Activated CD8-positive, alpha-beta memory T cell treated with anti-CD3 and anti-CD28 coated beads, Interleukin-2, amount 50 U/mL, for 1 hour (primary cell): ENCODE measurements around the gene KRTAP12-2.
"Not testable (repeated sequence)": the region's sequence is repeated elsewhere in the genome, so short reads cannot be mapped to it uniquely, and the experiment has no call there.

Source experiments
- DNase-seq: peaks from one replicate; pipeline ENCODE4 v3.0.0-alpha.2; 2020; ENCODE audit errors: extremely low read depth

Gene KRTAP12-2

DNA sequence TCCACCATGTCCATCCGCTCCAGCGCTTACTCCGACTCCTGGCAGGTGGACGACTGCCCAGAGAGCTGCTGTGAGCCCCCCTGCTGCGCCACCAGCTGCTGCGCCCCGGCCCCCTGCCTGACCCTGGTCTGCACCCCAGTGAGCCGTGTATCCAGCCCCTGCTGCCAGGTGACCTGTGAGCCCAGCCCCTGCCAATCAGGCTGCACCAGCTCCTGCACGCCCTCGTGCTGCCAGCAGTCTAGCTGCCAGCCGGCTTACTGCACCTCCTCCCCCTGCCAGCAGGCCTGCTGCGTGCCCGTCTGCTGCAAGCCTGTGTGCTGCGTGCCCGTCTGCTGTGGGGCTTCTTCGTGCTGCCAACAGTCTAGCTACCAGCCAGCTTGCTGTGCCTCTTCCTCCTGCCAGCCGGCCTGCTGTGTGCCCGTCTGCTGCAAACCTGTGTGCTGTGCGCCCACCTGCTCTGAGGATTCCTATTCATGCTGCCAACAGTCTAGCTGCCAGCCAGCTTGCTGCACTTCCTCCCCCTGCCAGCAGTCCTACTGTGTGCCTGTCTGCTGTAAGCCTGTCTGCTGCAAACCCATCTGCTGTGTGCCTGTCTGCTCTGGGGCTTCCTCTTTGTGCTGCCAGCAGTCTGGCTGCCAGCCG is 39.4 kb downstream of the KRTAP12-2 start:
- not testable (repeated sequence) for DNase-seq

DNA sequence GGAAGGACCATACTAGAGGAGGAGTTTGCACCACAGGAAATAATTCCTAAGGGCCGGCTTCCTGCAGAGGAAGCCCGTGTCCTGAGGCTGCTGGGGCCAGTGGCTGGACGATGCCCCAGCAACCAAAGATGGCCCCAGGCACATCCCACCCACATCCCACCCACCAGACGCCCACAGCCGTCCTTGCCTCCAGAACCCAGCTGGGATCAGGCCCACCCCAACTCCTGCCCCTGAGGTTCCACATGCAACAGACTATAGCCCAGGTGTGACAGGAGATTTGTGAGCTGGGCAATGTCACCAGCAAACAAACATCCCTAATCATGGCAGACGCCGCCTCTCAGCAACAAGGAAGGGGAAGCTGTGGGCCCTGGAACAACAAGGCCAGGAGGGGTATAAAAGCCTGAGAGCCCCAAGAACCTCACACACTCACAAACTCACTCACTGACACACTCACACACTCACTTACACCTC is 40.0 kb downstream of the KRTAP12-2 start, which contains the start of gene KRTAP10-9:
KRTAP10-9 (plus strand) TSS at position 421 of the 471 bp plus-strand sequence. CDS start 79 bp downstream, outside the sequence.
- DNase-seq: no peak

DNA sequence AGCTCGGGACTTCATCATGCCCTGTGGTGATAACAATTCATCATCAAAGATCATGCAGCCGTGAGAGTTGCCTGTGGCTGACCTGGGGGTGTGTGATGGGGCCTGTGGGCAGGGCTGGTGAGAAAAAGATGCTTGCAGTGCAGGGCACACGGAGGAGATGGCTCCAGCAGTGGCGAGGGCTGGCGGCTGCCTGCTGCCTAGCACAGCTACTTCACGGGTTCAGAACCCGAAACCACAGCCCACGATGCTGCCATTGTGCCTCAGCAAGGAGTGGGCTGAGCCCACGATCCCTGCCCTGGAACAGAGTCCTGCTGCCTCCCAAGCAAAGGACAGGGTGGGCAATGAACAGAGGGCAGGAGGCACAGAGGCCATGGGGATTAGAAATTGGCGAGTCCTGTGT is 40.5 kb downstream of the KRTAP12-2 start:
- DNase-seq: no peak

DNA sequence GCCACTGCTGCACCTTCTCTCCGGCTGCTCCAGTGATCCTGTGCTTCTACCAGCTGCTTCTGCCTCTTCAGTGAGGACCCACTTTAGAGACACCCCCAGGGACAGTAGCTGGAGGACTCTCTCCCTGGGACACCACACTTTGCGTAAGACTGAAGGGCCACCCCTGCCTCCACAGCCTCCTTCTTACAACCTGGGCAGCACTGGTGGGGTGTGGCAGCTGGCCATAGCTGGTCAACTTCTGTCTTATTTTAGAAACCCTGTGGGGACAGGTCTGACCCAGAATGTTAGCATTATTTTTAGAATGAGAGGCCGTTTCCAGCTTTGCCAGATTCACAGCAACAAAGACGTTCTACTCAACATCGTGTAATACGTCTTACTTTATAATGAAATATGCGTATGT is 41.0 kb downstream of the KRTAP12-2 start:
- DNase-seq: no peak

DNA sequence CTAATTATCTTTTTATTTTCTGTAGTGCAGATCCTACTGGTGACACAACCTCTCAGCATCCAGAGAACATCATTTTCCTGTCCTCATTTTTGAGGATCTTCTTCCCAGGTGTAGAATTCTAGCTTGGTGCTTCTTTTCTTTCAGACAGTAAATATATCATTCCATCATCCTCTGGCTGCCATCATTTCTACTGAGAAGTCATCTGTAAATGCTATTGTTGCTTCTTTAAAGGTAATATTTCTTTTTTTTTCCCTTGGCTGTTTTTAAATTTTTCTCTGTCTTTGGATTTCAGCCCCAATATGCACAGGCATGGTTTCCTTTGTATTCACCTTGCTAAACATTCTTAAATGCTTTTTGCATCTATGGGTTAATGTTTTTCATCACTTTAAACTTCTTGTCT is 43.2 kb downstream of the KRTAP12-2 start:
- no peak for DNase-seq

DNA sequence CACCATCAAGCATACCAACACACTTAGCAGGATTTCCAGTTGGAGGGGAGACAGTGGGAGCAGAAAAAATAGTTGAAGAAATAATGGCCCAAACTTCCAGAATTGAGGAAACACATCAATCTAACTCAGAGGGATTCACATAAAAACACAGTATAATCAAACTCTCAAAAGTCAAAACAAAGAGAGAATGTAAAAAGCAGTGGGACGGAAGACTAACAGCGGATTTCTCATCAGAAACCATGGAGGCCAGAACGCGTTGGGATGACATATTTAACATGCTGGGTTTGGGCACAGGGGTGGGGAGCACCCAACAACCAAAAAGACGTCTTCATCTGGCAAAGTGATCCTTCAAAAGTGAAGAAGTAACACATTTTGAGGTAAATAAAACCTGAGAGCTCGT is 46.8 kb downstream of the KRTAP12-2 start:
- DNase-seq: no peak

DNA sequence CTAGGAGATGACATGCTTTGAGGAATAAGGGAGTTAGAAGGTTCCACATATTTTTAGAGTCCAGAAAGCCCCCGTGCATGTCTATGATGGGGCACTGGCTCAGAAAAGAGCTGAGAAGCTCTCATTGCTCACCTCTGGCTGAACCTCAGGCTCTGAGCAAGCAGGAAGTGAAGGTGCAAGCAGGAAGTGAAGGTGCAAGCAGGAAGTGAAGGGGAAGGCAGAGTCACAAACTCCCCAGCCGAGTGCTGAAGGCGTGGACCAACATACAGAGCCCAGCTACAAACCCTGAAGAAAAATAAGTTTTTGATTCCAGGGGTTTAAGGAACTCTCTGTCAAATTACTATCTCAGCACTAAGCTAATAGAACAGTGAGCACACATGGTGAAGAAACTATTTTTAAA is 47.8 kb downstream of the KRTAP12-2 start:
- DNase-seq: peak; percentile 34

DNA sequence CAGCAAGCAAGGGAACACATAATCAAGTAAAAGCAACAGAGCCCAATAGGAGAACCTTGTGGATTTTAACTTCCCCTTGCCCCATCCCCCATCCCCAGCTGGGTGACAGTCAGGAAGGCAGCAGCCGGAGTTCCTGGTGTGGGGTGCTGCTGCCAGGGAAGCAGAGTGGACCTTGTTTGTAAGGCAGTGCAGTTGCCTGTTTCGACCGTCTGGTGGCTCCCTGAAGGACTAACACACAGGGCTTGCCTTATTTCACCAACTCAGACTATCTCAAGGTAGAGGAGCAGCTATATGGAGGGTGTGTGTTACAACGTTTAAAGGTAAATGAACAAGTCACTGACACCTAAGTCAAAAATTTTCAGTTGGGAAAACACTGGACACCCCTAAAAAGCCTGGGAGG is 48.2 kb downstream of the KRTAP12-2 start:
- no peak for DNase-seq

DNA sequence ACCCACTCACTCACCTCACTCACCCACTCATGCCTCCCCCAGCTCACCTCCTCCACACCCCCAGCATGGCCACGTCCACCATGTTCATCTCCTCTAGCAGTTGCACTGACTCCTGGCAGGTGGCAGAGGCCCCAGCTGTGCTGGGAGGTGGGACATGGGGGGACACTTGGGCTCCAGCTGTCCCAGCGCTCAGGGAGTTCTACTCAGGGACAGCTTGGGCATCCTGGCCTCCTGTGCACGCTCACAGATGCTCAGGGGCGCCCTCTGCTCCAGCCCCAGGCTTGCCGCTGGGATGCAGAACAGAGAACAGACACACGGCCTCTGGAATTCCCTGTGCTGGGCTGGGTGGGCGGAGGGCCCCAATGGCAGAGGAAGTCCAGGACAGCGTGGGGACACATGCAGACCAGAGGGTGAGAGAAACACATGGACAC is 49.6 kb downstream of the KRTAP12-2 start:
- no peak for DNase-seq

DNA sequence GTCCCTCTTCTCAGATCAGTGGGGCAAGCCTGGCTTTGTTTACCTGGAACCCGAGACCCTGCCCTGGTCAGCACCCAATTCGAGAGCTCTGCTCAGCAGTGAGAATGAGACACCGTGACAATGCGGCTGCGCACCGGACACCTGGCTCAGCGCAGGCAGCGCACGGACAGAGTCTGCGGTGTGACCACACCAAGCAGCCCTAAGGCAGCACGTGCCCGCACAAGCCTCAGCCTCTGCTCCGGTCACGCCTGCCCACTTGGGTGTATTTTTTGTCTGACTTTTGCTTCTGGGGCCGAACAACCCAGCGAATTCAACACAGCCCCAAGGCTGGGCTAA is 50.2 kb downstream of the KRTAP12-2 start:
- no peak for DNase-seq
